Skeletal muscle satellite cell (primary cell): ENCODE measurements around the gene CHRNB2.

Experiments used
- H3K27me3 ChIP-seq: 2 replicates; pipeline ENCODE4 v1.7.0; 2013; ENCODE audit warnings: low read length; ENCODE audit not compliant: control insufficient read depth, insufficient read depth
- H3K36me3 ChIP-seq: 2 replicates; pipeline ENCODE4 v1.7.0; 2013; ENCODE audit warnings: mild to moderate bottlenecking, control low read depth, low read length; ENCODE audit not compliant: insufficient read depth
- H3K4me1 ChIP-seq: 2 replicates; pipeline ENCODE4 v1.7.0; 2013; ENCODE audit warnings: low read length; ENCODE audit not compliant: control insufficient read depth, insufficient read depth
- H3K4me2 ChIP-seq: 2 replicates; pipeline ENCODE4 v1.7.0; 2013; ENCODE audit warnings: mild to moderate bottlenecking, low read length
- H3K4me3 ChIP-seq: 2 replicates; pipeline ENCODE4 v1.7.0; 2013; ENCODE audit warnings: low read length
- H3K9ac ChIP-seq: 2 replicates; pipeline ENCODE4 v1.7.0; 2013; ENCODE audit warnings: mild to moderate bottlenecking, low read depth, low read length, moderate library complexity
- H3K9me3 ChIP-seq: replicated peaks from 2 replicates; pipeline ENCODE4 v1.7.0; 2013; ENCODE audit warnings: mild to moderate bottlenecking, control low read depth, low read length

CHRNB2 gene

DNA sequence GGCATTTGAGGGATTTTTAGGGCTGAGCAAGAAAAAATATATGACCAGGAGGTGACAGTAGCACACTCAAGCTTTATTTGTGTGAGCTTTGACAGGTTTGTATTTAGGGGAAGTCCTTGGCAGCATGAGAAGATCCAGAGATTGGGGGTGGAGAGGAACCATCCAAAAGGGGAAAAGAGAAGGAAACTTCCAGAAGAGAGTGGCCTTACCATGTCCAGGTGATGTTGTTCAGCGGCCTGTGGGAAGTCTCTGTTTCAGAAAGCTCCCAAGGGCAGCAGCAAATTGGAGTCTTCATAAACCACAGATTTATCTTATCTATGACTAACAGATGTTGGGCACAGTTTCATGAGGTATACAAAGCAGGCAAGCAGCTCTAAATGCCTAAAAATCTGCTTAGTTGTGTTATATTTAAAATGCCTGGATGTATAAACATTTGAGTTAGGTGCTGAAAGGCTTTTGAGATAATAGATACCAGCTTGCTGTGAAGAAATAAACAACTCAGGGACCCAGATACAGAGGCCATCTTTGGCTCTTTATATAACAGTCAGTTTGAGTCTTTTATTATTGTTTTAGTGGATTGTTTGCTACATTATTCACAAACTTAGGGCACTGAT lies 61.6 kb downstream of the CHRNB2 start:
- Histone ChIP-seq H3K4me3 (no peak overlapping the region), H3K4me1 (peaks cover 27% of the 10 kb centered on the region), H3K36me3 (no peaks in the 10 kb centered on the region)

More for the DNA sequence above, 61.6 kb downstream of the CHRNB2 start:
- Histone ChIP-seq H3K4me2 (no peak overlapping the region), H3K9ac (no peak overlapping the region), H3K27me3 (peaks cover 16% of the 10 kb centered on the region), H3K9me3 (no peaks in the 10 kb centered on the region)
